Measurements from ENCODE around the gene AGT. TPM values are rescaled to one million over a fixed set of nuclear protein-coding genes. Genes with fewer than 3 reads are reported as not detected.

AGT gene
- total RNA-seq, result 1.5 and 5.7 TPM in 2 replicates

DNA sequence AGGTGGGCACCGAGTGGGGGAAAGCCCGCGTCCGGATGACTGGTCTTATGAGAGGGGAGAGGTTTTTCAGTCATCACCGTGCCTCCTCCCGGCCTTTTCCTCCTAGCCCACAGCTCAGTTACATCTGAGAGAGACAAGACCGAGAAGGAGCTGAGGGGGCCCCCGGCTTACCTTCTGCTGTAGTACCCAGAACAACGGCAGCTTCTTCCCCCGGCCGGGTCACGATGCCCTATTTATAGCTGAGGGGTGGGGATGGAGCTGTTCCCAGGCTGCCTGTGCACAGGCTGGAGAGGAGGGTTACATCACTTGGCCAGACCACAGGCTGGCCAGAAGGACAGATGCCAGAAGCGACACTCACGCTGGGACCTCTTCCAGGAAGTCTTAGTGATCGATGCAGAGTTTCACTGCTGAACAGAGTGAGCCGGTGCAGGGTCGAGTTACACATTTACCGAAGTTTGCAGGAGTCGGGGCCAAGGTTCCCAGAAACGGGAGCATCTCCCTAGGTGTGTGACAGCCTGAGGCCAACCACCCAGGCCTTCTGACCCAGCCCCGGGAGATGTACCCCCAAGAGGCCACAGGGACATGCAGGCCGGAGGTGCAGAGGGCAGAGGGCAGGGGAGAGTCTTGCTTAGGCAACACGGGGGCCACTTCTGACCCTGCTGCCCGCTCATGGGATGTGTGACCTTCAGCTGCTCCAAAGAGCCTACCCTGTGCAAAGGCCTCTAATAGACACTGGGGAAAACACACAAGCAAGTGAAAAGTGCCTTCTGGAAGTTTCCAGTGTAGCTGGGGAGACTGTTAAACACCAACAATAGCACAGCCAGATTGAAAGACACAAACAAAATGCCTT is at the start of gene AGT:
AGT (minus strand) TSS at position 208 of the 850 bp plus-strand sequence. CDS start 3,299 bp downstream, outside the sequence.

DNA sequence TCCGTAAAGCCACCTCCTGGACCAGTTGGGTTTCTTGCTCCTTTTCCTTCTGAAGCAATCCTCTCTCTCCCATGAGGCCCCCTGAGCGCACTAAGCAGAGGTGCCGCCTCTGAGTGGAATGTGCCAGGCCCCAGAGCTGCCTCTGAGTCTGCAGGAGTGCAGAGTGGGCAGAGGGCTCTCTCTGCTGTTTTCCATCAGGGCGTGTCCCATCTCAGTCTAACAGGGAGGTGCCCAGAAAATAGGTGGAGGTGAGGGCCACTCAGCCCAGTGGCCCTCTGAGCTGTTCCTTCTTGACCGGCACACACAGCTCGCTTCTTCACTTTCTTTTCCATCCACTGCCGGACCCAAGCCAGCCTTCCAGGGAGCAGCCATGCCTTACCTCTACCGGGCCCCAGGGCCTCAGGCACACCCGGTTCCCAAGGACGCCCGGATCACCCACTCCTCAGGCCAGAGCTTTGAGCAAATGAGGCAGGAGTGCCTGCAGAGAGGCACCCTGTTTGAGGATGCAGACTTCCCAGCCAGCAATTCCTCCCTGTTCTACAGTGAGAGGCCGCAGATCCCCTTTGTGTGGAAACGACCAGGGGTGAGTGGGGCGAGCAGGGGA is 33.3 kb upstream of the AGT start, which contains the start of gene CAPN9:
CAPN9 (plus strand) TSS at position 262 of the 604 bp plus-strand sequence; CDS start at position 371, 109 bp downstream.

Other genes with a start within 250 kb of the AGT start
- gene COG2, start 71.6 kb downstream of the AGT start, total RNA-seq, result 15.4 and 17.1 TPM in 2 replicates
- 0.09 and 0.16 TPM in 2 replicates for gene CAPN9, start 33.3 kb upstream of the AGT start, total RNA-seq
- gene C1orf198, start 154.4 kb upstream of the AGT start, total RNA-seq, result 10.1 and 12.9 TPM in 2 replicates

All from bronchial smooth muscle cell (primary cell).